ENCODE results near the gene MYH6.
"Not testable (repeated sequence)": the region's sequence is repeated elsewhere in the genome, so short reads cannot be mapped to it uniquely, and the experiment has no call there.

MYH6 gene

DNA sequence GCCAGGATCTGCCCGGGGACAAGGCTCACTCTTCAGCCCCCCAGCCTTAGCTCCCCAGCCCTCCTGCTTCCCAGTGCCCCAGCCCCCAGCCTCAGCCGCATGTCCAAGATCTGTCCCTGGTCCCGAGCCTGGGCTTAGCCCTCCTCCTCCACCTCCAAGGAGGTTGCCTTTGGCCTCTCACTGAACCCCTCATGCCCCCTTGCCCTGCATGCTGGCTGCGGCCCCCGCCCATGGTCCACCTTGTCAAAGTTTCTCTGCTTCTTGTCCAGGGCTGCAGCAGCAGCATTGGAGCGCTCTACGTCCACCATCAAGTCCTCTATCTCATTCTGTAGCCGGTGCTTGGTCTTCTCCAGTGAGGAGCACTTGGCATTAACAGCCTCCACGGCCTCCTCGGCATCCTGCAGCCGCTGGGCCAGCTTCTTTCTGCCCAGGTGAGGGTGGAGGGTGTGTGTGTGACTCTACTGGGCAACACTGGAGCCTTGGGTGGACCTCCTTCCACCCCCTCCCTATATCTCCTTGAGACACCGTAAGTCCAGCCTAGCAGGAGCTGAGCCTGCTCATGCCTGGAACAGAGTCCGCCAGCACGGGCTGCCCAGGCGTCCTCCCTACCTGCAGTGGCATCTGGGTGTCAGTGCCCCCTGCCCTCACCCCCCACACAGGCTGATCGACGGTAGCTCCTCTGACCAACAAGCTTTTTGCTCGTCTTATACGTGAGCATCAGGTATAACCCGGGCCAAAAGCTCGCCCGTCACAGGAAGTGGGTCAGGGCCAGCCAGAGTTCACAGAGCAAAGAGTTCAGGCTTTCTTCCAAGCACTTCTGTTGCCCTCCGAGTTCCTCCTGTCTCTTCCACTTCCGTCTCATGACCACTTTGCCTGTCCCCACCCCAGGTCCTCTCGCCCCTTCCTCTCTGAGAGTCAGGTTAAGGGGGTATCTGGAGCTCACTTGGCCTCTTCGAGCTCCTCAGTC is 19.9 kb downstream of the MYH6 start:
- TF ChIP-seq POLR2AphosphoS5 (IDR thresholded peaks at IDR 0.05; ENCODE audit: borderline replicate concordance, low read depth, low read length) = no peak
- TF ChIP-seq FOXP2 (optimal IDR thresholded peaks at IDR 0.05; ENCODE audit: control extremely low read depth, extremely low read length, insufficient read depth) = no peak
- no peak for TF ChIP-seq EZH2 (IDR thresholded peaks at IDR 0.05)
- Histone ChIP-seq H3K27ac (no peak overlapping the region), H3K36me3 (ENCODE audit: insufficient read depth, low read length) (no peaks in the 10 kb centered on the region), H3K4me3 (no peak overlapping the region), H3K9ac (ENCODE audit: insufficient read length) (no peak overlapping the region), H3K9me3 (ENCODE audit: low read depth, low read length) (no peaks in the 10 kb centered on the region)
- DNase-seq (ENCODE audit: low read depth, low spot score) = no peak

DNA sequence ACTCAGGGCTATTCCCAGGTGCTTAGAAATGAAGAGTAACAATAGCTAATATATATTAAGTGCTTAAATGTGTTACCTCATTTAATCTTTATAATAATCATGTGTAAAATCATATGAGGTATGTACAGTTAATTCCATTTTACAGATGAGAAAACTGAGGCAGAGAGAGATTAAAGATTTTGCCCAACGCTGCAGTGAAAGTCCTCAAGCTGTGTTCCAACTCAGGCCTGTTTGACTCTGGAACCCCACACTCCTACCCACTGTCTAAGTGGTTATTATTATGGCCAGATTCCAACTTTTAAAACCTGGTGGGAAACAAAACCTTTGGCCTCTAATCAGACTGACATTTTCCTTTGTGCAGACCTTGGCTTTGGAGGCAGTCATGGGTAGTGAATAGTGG is 21.1 kb downstream of the MYH6 start:
- no peaks in the 10 kb centered on the region for H3K36me3 ChIP-seq (ENCODE audit: insufficient read depth, low read length)
- no peak overlapping the region for H3K4me3 ChIP-seq
- no peak for DNase-seq (ENCODE audit: low read depth, low spot score)
- TF ChIP-seq POLR2AphosphoS5 (IDR thresholded peaks at IDR 0.05; ENCODE audit: borderline replicate concordance, low read depth, low read length) (no peak), EZH2 (IDR thresholded peaks at IDR 0.05) (no peak), FOXP2 (optimal IDR thresholded peaks at IDR 0.05; ENCODE audit: control extremely low read depth, extremely low read length, insufficient read depth) (no peak)
- no peak overlapping the region for H3K27ac ChIP-seq
- no peaks in the 10 kb centered on the region for H3K9me3 ChIP-seq (ENCODE audit: low read depth, low read length)
- H3K9ac ChIP-seq (ENCODE audit: insufficient read length) = no peak overlapping the region

DNA sequence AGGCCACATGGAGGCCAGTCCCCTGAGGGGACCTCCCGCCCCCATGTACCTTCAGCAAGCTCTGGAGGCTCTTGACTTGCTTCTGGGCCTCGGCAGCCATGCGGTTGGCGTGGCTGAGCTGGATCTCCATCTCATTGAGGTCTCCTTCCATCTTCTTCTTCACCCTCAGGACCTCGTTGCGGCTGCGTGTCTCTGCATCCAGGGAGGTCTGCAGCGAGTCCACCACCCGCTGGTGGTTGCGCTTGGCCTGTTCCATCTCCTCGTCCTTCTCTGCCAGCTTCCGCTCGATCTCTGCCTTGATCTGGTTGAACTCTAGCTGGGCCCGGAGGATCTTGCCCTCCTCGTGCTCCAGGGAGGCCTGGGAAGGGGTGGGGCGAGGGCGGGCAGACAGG is 21.8 kb downstream of the MYH6 start:
- H3K27ac ChIP-seq; H3K9me3 ChIP-seq (ENCODE audit: low read depth, low read length): not testable (repeated sequence)

DNA sequence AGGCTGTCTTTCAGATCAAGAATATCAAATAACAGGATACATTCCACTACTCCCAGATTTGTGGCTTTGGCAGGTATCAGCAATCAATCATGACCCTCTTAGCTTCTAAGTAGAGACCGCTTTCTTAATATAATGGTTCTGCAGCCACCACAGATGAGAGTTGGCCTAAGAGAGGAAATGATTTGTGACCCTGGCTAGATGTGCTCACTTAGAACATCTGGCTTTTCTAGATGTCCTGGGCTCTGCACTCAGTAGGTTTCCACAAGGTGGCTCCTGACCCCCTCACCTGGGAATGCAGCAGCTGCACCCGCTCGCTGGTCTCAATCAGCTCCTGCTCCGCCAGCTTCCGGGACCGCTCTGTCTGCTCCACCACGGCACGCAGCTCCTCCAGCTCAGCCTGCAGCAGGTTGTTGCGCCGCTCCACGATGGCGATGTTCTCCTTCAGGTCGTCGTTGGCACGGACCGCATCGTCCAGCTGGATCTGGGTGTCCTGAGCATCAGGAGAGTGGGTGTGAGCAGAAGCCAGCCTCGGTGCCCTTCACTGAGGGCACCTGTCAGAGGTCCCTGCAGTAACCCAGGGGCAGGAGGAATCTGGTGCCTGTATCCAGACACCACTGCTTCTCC is 22.3 kb downstream of the MYH6 start:
- Histone ChIP-seq H3K36me3 (ENCODE audit: insufficient read depth, low read length) (no peaks in the 10 kb centered on the region), H3K4me3 (no peak overlapping the region), H3K9ac (ENCODE audit: insufficient read length) (no peak overlapping the region), H3K27ac (no peak overlapping the region), H3K9me3 (ENCODE audit: low read depth, low read length) (no peaks in the 10 kb centered on the region)
- DNase-seq (ENCODE audit: low read depth, low spot score) = no peak
- no peak for TF ChIP-seq FOXP2 (optimal IDR thresholded peaks at IDR 0.05; ENCODE audit: control extremely low read depth, extremely low read length, insufficient read depth)
- no peak for TF ChIP-seq POLR2AphosphoS5 (IDR thresholded peaks at IDR 0.05; ENCODE audit: borderline replicate concordance, low read depth, low read length)
- no peak for TF ChIP-seq EZH2 (IDR thresholded peaks at IDR 0.05)

More for the DNA sequence above, 21.8 kb downstream of the MYH6 start:
- not testable (repeated sequence) for DNase-seq (ENCODE audit: low read depth, low spot score); H3K9ac ChIP-seq (ENCODE audit: insufficient read length); H3K36me3 ChIP-seq (ENCODE audit: insufficient read depth, low read length); H3K4me3 ChIP-seq

DNA sequence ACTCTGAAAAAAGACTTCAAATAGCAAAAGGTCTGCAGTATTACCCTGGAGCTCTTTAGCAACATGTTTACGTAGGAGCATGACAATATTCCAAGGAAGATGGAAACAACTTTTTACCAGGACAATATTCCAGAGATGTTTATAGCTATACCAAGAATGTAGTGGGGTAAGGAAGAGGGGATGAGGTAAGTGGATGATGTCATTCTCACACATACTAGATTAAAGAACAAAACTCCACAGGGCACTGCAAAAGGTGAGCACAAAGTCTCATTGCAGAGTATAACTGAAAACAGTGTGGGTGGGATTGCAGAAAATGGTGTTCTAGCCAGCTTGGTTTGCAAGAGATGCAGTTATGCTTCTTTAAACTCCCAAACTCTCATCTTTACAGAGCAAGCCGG is 22.8 kb downstream of the MYH6 start:
- Histone ChIP-seq H3K27ac (no peak overlapping the region), H3K36me3 (ENCODE audit: insufficient read depth, low read length) (no peaks in the 10 kb centered on the region), H3K9ac (ENCODE audit: insufficient read length) (no peak overlapping the region), H3K9me3 (ENCODE audit: low read depth, low read length) (no peaks in the 10 kb centered on the region), H3K4me3 (no peak overlapping the region)
- TF ChIP-seq FOXP2 (optimal IDR thresholded peaks at IDR 0.05; ENCODE audit: control extremely low read depth, extremely low read length, insufficient read depth) (no peak), POLR2AphosphoS5 (IDR thresholded peaks at IDR 0.05; ENCODE audit: borderline replicate concordance, low read depth, low read length) (no peak), EZH2 (IDR thresholded peaks at IDR 0.05) (no peak)
- DNase-seq (ENCODE audit: low read depth, low spot score) = no peak

DNA sequence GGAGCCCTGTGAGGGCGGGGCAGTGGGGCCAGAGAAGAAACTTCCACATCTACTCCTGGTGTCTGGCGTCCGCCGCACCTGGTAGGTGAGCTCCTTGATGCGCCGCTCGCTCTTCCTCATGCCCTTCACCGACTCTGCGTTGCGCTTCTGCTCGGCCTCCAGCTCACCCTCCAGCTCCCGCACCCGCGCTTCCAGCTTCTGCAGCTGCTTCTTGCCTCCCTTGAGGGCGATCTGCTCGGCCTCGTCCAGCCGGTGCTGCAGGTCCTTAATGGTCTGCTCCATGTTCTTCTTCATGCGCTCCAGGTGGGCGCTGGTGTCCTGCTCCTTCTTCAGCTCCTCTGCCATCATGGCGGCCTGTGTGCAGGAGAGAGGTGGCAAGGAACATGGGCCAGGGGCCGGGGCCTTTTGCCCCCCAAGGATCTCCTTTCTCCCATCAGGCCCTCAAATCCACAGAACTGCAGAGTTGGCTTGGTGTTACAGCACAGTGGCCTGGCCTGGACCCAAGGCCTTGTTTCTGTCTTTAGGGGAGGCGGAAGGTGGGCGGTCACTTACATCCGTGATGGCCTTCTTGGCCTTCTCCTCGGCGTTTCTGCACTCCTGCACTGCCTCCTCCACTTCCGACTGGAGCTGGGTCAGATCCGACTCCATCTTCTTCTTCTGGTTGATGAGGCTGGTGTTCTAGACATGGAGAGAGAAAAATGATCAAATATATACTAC is 23.6 kb downstream of the MYH6 start:
- Histone ChIP-seq H3K27ac (no peak overlapping the region), H3K36me3 (ENCODE audit: insufficient read depth, low read length) (no peaks in the 10 kb centered on the region), H3K4me3 (no peak overlapping the region), H3K9ac (ENCODE audit: insufficient read length) (no peak overlapping the region), H3K9me3 (ENCODE audit: low read depth, low read length) (no peaks in the 10 kb centered on the region)
- TF ChIP-seq EZH2 (IDR thresholded peaks at IDR 0.05) (no peak), FOXP2 (optimal IDR thresholded peaks at IDR 0.05; ENCODE audit: control extremely low read depth, extremely low read length, insufficient read depth) (no peak), POLR2AphosphoS5 (IDR thresholded peaks at IDR 0.05; ENCODE audit: borderline replicate concordance, low read depth, low read length) (no peak)
- no peak for DNase-seq (ENCODE audit: low read depth, low spot score)

DNA sequence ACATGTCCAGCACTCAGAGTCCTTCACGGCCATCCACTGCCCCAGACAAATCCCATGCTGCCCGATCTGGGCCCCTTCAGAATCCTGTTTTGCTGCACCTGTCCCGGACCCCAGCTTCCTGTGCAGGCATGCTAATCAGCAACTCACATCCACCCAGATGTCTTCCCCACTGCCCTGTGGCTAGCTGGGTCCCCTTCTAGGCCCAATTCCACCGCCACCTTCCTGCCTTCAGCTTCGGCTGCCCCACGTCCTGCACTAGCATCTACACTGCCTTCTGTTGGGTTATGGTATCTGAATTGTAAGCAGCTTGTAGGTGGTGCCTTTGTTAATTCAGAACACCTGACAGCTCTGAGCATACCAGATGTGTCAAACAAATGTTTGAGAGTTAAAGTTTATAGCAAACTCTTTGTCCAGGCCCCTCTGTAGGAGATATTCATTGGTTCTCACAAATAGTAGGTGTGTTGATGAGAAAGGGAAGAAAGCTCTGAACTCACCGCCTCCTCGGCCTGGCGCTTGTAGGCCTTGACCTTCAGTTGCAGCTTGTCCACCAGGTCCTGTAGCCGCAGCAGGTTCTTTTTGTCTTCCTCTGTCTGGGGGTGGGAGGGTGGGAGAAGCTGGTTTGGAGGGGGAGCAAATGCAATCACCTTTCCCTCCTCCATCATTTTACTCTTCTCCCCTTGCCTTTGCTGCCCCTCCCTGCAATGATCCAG is 25.2 kb downstream of the MYH6 start:
- H3K36me3 ChIP-seq (ENCODE audit: insufficient read depth, low read length) = no peaks in the 10 kb centered on the region
- no peak overlapping the region for H3K27ac ChIP-seq
- TF ChIP-seq POLR2AphosphoS5 (IDR thresholded peaks at IDR 0.05; ENCODE audit: borderline replicate concordance, low read depth, low read length) (no peak), FOXP2 (optimal IDR thresholded peaks at IDR 0.05; ENCODE audit: control extremely low read depth, extremely low read length, insufficient read depth) (no peak)
- H3K9me3 ChIP-seq (ENCODE audit: low read depth, low read length) = no peaks in the 10 kb centered on the region
- DNase-seq (ENCODE audit: low read depth, low spot score) = no peak
- H3K9ac ChIP-seq (ENCODE audit: insufficient read length) = no peak overlapping the region
- no peak overlapping the region for H3K4me3 ChIP-seq

DNA sequence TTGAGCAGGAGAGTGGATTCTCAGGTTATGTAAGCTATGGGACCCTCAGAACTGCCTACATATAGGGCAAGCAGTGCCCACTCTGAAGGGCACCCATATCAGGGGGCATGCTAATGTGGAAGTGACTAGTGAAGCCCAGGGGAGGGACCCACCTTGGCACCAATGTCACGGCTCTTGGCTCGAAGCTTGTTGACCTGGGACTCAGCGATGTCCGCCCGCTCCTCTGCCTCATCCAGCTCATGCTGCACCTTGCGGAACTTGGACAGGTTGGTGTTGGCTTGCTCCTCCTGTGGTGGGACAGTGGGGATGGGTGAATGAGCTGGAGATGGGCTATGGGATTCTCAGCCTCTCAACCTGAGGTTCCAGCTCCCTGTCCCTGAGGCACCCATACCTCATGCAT is 25.8 kb downstream of the MYH6 start:
- H3K9me3 ChIP-seq (ENCODE audit: low read depth, low read length) = no peaks in the 10 kb centered on the region
- no peak overlapping the region for H3K27ac ChIP-seq
- DNase-seq (ENCODE audit: low read depth, low spot score) = no peak
- H3K4me3 ChIP-seq = no peak overlapping the region
- TF ChIP-seq POLR2AphosphoS5 (IDR thresholded peaks at IDR 0.05; ENCODE audit: borderline replicate concordance, low read depth, low read length) (no peak), EZH2 (IDR thresholded peaks at IDR 0.05) (no peak), FOXP2 (optimal IDR thresholded peaks at IDR 0.05; ENCODE audit: control extremely low read depth, extremely low read length, insufficient read depth) (no peak)
- no peaks in the 10 kb centered on the region for H3K36me3 ChIP-seq (ENCODE audit: insufficient read depth, low read length)
- no peak overlapping the region for H3K9ac ChIP-seq (ENCODE audit: insufficient read length)
